ENCODE data around the gene HPCAL1. TPM values are rescaled to one million over a fixed set of nuclear protein-coding genes. Genes with fewer than 3 reads are reported as not detected.

HPCAL1 gene
- total and polyA plus RNA-seq, 2 donors (not counting 3 experiments of a cell fraction or from before 2014, with no cell fraction given): 56.5 to 77.4 TPM

DNA sequence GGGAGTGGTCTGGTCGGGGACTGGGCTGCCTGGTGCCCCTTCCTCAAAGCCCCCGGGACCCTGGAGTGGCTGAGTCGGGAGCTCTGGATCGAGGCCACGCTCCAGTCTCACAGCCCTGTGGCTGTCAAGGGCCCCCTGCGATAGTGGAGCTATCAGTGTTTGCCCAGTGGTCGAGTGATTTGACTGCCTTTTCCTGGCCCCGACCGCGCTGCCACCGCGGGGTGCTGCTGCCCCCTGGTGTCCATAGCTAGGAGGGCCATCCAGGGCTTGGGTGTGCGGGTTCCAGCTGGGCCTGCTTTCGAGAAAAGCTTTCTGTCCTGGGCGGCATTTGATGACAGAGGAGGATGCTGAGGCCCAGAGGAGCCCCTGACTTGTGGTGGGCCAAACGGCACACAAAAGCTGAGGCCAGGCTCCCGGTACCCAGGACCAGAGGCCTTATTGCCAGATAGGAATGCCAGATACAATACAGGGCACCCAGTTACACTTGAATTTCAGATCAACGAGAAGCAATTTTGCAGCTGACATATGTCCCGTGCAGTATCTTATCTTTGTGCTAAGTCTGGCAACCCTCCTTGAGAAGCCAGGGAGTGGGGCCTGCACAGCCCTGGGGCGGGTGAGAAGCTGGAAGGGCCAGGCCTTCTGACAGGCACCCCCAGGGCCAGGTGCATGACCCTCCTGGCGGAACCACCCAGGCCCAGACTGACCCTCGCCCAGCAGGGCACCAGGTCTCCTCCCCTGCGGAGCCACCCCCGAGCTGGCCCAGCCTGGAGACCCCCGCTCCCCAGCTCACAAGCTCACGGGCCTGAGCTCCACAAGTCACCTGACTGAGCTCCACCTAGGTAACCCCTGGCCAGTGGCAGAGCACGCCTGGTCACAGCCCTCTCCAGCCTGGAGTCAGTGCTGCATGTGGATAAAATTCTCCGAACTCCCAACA lies 132.4 kb downstream of the HPCAL1 start:
- TF ChIP-seq JUN (IDR thresholded peaks at IDR 0.05; ENCODE audit: borderline replicate concordance, insufficient read depth, insufficient read length, low read depth): no peak
- TF ChIP-seq, protein P1, sequence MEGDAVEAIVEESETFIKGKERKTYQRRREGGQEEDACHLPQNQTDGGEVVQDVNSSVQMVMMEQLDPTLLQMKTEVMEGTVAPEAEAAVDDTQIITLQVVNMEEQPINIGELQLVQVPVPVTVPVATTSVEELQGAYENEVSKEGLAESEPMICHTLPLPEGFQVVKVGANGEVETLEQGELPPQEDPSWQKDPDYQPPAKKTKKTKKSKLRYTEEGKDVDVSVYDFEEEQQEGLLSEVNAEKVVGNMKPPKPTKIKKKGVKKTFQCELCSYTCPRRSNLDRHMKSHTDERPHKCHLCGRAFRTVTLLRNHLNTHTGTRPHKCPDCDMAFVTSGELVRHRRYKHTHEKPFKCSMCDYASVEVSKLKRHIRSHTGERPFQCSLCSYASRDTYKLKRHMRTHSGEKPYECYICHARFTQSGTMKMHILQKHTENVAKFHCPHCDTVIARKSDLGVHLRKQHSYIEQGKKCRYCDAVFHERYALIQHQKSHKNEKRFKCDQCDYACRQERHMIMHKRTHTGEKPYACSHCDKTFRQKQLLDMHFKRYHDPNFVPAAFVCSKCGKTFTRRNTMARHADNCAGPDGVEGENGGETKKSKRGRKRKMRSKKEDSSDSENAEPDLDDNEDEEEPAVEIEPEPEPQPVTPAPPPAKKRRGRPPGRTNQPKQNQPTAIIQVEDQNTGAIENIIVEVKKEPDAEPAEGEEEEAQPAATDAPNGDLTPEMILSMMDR (IDR thresholded peaks at IDR 0.05; ENCODE audit: extremely low read depth in 1 of 2, insufficient read depth in 1 of 2, low read depth in 1 of 2, low read length in 2 of 2): peak; percentile 96
- H2AFZ ChIP-seq (ENCODE audit: low read depth, low read length): no peak overlapping the region
- DNase-seq (ENCODE audit: low read depth, low spot score) (peak; percentile 74), FAIRE-seq (peak; percentile 92)
- H3K9me3 ChIP-seq (replicated peaks; ENCODE audit: control insufficient read depth, insufficient read depth, low read length): no peaks in the 10 kb centered on the region
- no TSS peak for BruUV-seq (replicated peaks)
- H3K4me3 ChIP-seq (replicated peaks in 1 of 3; ENCODE audit: insufficient read depth in 1 of 3, low read depth in 1 of 3, low read length in 3 of 3): no peak overlapping the region
- no peak overlapping the region for H3K4me2 ChIP-seq (ENCODE audit: insufficient read depth, low read length)
- H3K36me3 ChIP-seq (ENCODE audit: control insufficient read depth in 2 of 2, extremely low read depth in 1 of 2, insufficient read depth in 2 of 2, low read length in 2 of 2): peaks cover 1 to 10% of the 10 kb centered on the region in 2 experiments
- no peaks in the 10 kb centered on the region for H3K9me1 ChIP-seq (replicated peaks; ENCODE audit: control insufficient read depth, extremely low read depth, insufficient read depth, low read length)
- H3K27ac ChIP-seq (ENCODE audit: insufficient read depth, low read depth, low read length): no peak overlapping the region
- CTCF ChIA-PET: interaction anchor here (0.6 to 10.5 kb wide), 79 partner anchors 8 to 664 kb away, joined by 3 to 565 read pairs (median 5); partner anchors contain the start of genes CYS1, HPCAL1, KLF11 and ODC1
- intact Hi-C loops (cut with micrococcal nuclease) (loop anchor here (1.0 to 5.0 kb wide), 8 partner anchors 26 to 623 kb away; partner anchors contain the start of gene HPCAL1), dilution Hi-C loops (cut with MboI; ENCODE audit: extremely low pct_ligation_motif_present, low sequenced_read_pairs) (no loop called here)
- H3K27me3 ChIP-seq (ENCODE audit: control insufficient read depth in 2 of 2, insufficient read depth in 2 of 2, low read length in 2 of 2): no peaks in the 10 kb centered on the region
- H3K79me2 ChIP-seq (ENCODE audit: control insufficient read depth, insufficient read depth, low read length): no peaks in the 10 kb centered on the region
- POLR2A ChIA-PET: interaction anchor here (0.6 to 1.8 kb wide), 5 partner anchors 234 to 363 kb away, joined by 3 to 6 read pairs (median 3); no protein-coding TSS in a partner anchor
- H3K4me1 ChIP-seq (ENCODE audit: control insufficient read depth, extremely low read depth, insufficient read depth, low read length): no peaks in the 10 kb centered on the region
- no peaks in the 10 kb centered on the region for H4K20me1 ChIP-seq (replicated peaks; ENCODE audit: control insufficient read depth, extremely low read depth, insufficient read depth, low read length)
- H3K9ac ChIP-seq (replicated peaks; ENCODE audit: extremely low read depth, insufficient read depth, low read length): no peak overlapping the region

All from endothelial cell of umbilical vein (primary cell).